NCI-H82 (cell line): ENCODE results near the gene AHNAK2.
"Not testable (repeated sequence)": the region's sequence is repeated elsewhere in the genome, so short reads cannot be mapped to it uniquely, and the experiment has no call there.

ENCODE experiments used
- DNase-seq: peaks from one replicate; lab custom pipeline; 2025; lab: John Stamatoyannopoulos, UW

AHNAK2 gene

DNA sequence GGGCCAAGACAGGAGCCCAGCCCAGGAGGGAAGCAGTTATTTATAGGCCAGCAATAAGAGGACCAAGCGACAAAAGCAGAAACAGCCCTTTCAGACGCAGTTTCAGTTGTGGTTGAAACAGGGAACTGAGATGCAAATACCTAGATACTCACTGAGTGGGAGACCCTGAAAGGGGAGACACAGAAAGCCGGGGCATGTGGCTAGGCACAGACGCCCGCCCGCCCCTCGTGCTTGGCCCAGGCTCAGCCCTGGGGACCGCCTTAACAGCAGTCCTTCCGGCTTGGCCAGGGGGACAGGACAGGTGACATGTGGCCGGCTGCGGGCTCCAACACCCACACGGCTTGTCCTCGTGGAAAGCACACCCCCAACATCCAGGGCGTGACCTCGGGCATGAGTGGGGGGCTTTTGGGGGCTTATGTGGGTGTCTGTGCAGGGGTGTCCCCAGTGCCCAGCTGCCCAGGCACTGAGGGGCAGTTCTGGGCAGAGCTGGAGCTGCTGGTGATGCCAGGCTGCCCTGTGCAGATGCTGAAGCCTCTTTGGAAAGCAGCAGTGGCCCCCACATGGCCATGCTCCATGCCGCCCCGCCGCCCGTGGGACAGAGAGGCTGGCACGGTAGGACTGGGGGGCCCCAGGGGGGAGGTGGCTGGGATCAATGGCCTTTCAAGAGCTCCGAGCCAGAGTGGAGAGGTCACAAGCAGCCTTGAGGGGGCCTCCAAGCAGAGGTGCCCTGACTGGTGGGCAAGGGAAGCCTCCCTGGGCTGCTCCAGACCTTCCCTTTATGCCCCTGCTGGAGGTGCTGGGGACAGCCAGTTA, 51.3 kb downstream of the AHNAK2 start:
- DNase-seq, result no peak

- no peak for DNase-seq
Observed at GRCh38 chr14:104925855-104926609, 52.1 kb downstream of the AHNAK2 start.

DNA sequence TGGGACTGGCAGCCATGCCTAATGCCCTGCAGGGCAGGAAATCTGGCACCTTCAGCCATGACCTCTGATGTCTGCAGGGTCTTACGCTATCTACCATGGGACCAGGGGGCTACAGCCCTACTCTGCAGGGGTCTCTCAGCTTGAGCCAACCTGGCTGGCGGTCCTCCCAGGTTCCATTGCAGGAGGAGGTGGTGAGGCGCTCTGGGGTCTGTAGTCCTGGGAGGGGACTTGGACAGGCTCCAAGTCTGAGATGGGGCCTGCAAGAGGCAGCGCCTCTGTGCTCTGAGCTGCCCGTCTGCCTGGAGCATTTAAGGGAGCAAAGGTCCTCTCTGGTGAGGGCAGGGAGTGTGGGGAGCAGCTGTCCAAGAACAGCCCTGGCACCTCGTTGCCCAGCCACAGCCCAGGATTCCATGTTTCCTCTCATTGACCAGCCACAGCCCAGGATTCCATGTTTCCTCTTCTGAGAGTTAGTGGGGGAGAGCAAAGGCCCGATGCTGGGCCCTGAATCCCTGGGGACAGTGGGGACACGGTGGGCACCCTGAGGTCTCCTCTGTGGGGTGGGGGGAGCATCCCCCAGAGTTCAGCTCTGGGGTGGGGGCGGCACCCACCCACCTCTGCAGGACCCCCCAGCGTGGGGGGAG, 52.8 kb downstream of the AHNAK2 start:
- no peak for DNase-seq

DNA sequence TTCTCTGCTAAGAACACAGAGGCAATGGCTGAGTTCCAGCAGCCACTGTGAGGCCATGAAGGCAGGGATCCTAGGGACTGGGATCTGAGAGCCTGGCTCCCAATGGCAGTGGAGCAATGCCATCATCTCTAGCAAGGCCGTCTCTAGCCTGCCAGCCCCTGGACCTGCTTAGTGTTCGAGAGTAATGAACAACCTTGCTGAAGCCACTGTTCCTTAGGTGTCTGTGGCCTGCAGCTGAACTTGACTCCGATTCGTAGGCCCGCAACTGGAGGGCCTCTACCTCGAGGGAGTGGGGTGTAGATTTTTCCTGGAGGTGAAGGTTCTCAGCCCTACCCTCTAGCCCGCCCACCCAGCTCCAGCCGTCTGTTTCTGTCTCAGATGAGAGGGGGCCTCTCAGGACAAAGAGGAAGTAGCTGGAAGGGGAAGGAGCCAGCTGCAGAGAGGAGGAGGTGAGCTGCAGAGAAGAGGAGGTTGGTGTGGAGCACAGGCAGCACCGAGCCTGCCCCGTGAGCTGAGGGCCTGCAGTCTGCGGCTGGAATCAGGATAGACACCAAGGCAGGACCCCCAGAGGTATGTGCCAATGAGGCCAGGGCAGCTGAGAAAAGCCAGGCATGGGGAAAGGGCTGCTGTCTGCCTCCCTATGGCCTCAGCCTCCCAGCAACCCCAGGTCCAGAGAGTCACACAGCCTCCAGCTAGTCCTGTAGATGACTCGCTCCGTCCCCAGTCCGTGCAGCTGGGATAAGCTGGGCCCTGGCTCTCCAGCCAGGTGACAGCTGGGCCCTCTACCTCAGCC, 53.6 kb downstream of the AHNAK2 start, which contains the start of gene PLD4:
Gene PLD4, plus strand, starts transcription at position 459 of the 793 bp plus-strand sequence. CDS start 2,262 bp downstream, outside the sequence.
- DNase-seq, result no peak

DNA sequence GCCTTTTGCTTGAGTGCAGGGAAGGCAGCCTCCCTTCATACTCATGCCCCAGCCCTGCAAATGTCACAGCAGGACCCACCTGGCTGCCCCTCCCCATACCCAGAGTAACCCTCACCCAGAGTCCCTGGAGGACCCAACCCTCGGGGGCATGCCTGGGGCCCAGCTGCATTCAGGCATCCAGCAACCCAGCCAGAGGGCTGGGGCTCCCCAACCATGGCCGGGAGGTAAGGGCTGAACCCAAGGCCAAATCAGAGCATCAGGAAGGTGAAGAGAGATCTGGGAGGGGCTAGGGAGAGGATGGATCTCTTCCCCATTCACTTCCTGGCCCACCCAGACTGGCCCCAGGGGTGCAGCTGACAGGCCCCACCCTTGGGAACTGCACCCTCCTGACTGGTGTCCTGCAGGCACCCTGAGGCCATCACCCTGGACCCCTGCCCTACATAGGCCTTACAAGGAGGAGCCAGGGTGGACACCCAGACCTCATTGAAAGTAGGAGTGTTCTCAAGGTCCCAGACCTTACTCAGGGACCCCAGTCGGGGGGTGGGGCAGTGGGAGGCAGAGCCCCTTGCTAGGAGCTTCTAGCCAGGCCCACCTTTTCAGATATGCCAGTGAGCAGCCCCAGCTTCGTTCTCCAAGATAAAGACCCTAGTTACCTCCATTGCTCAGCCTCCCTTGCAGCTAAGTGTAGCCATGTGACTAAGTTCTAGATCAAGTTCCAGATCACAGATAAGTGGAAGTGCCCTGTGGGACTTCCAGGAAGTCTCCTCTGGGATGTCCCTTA, 54.3 kb downstream of the AHNAK2 start:
- no peak for DNase-seq

DNA sequence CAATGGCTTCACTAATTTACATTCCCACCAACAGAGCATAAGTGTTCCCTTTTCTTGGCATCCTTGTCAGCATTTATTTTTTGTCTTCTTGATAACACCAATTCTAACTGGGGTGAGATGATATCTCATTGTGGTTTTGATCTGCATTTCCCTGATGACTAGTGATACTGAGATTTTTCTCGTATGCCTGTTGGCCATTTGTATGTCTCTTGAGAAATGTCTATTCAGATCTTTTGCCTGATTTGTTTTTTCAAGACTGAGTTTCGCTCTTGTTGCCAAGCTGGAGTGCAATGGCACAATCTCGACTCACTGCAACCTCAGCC, 58.2 kb downstream of the AHNAK2 start:
- no peak for DNase-seq

GRCh38 chr14:104919152-104919992, 58.8 kb downstream of the AHNAK2 start:
- not testable (repeated sequence) for DNase-seq

DNA sequence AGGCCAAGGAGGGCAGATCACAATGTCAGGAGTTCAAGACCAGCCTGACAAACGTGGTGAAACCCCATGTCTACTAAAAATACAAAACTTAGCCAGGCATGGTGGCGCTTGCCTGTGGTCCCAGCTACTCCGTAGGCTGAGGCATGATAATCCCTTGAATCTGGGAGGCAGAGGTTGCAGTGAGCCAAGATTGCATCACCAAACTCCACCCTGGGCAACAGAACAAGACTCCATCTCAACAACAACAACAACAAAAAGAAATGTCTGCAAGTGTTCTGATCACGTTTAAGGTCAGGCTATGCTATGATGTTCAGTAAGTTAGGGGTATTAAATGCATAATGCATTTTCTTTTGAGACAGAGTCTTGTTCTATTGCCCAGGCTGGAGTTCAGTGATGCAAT, 60.2 kb downstream of the AHNAK2 start:
- DNase-seq, result no peak

DNA sequence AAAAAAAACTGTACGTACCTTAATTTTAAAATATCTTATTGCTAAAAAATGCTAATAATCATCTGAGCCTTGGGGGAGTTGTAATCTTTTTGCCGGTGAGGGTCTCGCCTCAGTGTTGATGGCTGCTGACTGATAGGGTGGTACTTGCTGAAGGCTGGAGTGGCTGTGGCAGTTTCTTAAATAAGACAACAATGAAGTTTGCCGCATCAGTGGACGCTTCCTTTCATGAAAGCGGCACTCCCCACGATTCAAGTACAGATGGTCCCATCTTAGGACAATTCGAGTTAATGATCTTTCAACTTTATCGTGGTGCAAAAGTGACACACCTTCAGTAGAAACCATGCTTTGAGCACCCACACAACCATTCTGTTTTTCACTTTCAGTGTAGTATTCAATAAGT, 61.1 kb downstream of the AHNAK2 start:
- no peak for DNase-seq

GRCh38 chr14:104913435-104913834, 64.7 kb downstream of the AHNAK2 start:
- DNase-seq, result peak; percentile 86

- DNase-seq, result no peak
Observed at GRCh38 chr14:104912053-104912452, 66.1 kb downstream of the AHNAK2 start.

DNA sequence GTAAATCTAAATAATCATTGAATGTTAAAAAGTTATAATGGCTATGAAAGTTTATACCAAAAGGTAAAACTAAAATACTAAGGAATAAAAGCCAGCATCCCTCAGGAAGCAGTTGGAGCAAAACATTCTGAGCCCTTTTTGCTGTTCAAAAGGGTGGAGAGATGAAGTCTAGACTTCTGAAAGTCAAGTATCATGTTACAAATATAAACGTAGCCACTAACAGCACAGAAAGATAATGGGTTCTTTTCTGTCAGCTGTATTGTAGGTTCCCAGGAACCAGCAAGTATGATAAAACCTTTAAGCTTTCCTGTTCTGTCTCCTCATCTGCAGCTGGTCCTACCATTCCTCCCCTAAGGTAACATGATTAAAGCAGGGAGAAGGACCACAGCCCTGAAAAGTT, 69.9 kb downstream of the AHNAK2 start:
- DNase-seq, result no peak

DNA sequence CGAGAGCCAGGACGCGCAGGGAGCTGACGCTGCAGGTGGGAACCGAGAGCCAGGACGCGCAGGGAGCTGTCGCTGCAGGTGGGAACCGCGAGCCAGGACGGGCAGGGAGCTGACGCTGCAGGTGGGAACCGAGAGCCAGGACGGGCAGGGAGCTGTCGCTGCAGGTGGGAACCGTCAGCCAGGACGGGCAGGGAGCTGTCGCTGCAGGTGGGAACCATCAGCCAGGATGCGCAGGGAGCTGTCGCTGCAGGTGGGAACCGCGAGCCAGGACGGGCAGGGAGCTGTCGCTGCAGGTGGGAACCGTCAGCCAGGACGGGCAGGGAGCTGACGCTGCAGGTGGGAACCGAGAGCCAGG, 72.6 kb downstream of the AHNAK2 start:
- not testable (repeated sequence) for DNase-seq

GRCh38 chr14:104904650-104905578, 73.3 kb downstream of the AHNAK2 start:
- DNase-seq, result not testable (repeated sequence)

GRCh38 chr14:104903990-104904389, 74.2 kb downstream of the AHNAK2 start:
- DNase-seq, result peak; percentile 77

DNA sequence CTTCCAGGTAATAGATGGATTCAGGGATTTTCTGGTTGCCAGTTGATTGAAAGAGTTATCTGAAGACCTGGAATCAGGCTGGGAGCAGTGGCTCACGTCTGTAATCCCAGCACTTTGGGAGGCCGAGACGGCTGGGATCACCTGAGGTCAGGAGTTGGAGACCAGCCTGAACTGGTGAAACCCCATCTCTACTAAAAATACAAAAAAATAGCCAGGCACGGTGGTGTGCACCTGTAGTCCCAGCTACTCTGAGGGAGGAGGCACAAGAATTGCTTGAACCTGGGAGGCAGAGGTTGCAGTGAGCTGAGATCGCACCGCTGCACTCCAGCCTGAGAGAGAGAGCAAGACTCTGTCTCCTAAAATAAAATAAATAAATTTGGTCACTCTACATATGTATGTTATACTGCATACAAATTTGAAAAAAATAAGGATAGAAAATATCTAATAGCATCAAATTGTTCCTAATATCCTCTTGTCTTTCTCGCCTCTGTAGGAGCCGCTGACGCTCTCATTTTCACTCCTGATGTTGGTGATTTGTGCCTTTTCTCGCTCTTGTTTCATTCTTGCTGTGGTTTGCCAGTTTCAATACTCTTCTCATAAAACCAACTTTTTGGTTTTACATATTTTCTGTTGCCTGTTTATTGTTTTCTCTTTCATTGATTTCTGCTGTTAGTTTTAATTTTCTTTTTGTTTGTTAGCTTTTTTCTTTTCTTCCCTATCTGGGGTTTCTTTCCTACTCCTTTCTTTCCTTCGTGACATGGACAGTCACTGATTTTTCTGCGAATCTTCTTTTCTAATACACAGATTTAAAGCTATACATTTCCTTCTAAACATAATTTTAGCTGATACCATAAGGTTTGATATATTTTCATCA, 77.3 kb downstream of the AHNAK2 start:
- no peak for DNase-seq

DNA sequence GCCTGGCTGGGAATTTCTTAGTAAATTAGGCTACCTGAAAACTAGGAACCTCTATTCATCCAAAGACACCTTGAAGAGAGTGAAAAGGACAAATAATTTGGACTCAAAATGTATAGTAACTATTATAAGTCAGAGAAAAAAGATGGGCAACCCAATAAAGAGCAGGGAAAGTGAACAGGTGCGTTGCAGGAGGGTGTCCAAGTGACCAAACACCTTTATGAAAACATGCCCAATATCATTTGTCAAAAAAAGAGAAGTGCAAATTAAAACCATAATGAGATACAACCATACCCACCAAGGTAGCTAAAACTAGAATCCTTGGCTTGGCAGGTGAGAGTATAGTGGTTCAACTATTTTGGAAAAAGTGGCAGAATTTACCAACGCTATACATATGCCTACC, 78.4 kb downstream of the AHNAK2 start:
- DNase-seq, result no peak

DNA sequence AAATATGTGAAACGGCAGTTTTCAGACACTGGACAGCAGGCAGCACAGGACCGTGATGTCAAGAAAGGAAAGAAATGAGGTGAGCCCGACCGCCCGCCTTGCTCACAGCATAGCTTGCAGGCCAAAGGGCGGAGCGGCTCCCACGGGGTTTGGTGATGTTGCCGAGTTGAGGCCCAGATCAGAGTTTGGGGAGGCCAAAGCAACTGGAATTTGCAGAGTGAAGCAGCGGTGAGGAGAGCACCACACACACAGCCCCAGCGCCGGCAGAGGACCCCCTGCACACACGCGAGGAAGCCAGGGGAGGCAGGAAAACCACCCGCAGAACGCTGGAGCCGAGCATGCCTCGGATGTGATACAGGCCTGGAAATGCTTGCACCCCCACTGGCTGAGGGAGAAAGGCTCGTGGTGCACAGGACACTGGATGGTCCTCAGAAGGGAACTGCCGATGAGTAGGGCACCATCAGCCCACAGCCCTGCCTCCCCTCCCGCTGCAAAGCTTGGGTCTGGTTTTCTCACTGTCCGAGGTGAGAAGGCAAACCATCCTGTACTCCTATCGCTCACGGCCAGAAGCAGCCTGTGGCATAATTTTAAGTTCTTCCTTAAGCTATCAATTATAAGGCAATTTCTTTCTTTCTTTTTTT, 79.2 kb downstream of the AHNAK2 start:
- no peak for DNase-seq
